ENCODE measurements around the gene TMEM179. TPM values are rescaled to one million over a fixed set of nuclear protein-coding genes. Genes with fewer than 3 reads are reported as not detected.

The TMEM179 gene
- total RNA-seq, 4 donors from 2014 or later = not detected

DNA sequence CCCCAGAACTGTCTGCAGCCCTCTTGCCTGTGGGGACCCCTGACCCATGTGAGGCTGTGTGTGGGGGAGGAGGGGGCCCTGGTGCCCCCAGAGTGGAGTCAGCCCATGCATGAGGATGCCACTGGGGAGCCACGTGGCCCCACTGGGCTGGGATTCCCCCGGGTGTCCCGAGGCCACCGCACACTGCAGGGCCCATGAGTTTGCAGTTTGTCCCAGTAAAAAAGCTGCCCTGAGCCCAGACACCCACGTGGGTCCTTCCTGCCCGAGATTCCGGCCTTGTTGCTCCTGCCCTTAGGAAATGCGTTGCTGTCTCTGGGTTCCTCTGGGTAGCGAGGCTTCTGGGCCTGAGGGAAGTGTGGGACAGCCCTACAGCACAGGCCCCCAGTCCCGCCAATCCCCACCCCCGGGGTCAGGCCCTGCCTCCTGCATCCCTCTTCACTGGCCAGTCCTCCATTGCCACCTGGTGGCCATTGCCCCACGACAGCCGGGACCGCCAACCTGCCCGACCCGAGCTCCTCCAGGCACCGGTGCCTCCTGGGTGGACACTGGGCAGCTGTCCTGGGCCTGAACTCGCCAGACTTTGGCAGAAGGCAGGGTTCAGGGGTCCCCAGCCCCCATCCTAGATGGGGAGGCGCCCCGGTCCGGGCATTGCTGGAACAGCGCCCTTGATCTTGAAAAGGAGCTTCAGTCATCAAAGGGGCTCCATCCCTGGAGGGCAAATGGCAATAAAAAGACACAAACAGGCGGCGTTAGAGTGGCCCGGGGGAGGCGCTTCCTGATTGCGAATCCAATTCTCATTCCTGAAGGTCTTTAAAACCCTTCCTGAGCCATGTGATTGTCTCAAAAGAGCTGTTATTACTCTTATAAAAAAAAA lies 40.6 kb downstream of the TMEM179 start:
- TF ChIP-seq, protein P1, sequence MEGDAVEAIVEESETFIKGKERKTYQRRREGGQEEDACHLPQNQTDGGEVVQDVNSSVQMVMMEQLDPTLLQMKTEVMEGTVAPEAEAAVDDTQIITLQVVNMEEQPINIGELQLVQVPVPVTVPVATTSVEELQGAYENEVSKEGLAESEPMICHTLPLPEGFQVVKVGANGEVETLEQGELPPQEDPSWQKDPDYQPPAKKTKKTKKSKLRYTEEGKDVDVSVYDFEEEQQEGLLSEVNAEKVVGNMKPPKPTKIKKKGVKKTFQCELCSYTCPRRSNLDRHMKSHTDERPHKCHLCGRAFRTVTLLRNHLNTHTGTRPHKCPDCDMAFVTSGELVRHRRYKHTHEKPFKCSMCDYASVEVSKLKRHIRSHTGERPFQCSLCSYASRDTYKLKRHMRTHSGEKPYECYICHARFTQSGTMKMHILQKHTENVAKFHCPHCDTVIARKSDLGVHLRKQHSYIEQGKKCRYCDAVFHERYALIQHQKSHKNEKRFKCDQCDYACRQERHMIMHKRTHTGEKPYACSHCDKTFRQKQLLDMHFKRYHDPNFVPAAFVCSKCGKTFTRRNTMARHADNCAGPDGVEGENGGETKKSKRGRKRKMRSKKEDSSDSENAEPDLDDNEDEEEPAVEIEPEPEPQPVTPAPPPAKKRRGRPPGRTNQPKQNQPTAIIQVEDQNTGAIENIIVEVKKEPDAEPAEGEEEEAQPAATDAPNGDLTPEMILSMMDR (IDR thresholded peaks at IDR 0.05; ENCODE audit: low read depth) = no peak

DNA sequence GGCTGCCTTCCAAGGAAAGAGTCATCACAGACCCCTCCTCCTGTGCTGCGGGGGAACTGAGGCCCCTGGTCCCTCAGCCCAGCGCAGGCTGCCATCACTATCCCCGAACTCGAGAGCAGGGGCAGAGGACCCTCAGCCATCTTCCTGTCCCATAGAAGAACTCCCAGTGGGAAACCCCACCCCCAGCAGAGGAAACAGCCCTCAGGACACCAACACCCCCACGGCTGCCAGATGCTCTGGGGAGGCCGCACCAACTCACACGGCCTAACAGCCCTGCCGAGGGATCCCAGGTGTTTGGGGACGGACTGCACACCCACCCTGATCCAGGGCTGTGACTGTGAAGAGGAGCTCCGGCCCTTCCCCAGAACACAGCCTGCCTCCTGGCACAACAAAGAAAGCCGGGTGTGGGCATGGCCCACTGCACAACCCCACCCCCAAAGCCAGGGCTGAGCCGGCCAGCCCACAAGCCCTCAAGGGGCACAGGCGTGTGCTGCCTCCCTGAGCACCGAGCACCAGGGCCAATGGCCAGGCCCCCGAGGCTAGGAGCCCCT lies 41.3 kb downstream of the TMEM179 start:
- TF ChIP-seq, protein P1 (IDR thresholded peaks at IDR 0.05; ENCODE audit: low read depth) = no peak

DNA sequence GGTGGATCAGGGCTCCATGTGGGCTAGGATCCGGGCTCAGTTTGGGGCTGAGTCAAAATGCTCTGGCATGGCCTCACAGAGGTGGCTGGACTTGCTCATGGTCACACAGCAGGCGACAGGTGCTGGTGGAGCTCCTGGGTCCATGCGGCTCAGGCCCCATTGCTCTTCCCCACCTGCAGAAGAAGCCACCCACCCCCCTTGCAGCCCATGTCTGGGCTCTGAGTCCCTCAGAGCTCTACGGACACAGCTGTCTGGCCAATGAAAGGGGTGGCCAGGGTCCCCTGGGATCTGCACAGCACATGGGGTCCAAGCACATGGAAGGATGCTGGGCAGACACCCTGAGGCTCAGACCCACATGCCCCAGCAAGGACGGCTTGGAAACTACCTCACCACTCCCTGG lies 42.0 kb downstream of the TMEM179 start:
- TF ChIP-seq, protein P1 (IDR thresholded peaks at IDR 0.05; ENCODE audit: low read depth) = no peak

DNA sequence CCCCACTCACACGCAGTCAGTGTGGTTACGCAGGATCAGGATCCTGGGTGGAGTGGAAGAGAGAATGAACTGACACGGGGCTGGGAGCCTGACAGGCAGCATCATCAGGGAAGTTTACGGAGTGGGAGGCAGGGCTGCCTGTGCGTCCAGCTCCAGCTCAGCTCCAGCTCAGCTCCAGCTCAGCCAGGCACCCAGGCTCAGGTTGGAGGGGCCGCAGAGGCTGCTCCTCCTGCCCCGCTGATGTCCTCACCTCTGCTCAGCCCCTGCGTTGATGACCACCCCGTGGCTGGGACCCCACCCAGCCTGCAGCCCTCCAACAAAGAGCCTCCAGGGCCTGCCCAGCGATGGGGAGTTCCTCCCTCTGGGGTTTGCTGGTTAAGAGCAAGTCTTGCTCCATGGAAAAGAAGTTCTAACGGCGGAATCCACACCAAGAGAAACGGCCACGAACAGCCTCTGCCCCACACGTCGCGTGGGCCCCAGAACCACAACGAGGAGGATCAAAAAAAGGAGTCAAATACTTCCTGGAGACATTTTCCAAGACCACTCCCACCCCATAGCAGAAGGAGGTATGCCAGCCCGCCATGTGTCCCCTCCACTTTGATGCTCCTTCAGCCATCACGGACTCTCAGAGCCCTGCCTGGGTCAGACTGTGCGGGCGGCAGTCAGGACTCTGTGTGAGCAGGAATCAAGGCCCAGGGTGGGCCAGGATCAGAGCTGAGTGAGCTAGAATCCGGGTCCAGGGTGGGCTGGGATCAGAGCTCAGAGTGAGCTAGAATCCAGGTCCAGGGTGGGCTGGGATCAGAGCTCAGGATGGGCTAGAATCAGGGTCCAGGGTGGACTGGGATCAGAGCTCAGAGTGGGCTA lies 42.7 kb downstream of the TMEM179 start:
- TF ChIP-seq, protein P1 (IDR thresholded peaks at IDR 0.05; ENCODE audit: low read depth) = no peak

DNA sequence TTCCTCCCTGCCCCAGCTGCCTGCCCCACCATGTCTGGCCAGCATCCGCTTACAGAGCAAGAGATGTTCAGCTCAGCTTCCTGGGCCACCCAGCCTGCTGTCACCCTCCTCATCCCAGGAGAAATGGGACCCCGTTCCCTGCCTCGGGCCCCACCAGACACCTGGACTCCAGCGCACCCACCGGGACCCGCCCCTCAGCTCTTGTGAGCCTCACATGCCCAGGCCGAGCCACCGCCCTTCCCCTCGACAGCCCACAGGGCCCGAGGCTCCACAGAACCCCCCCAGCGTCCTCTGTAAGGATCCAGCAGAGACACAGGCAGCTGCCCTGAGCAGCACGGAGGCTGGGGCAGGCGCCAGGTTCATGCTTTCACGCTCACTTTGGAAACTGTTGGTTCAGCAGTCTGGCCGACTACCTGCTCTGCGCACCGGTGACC lies 43.4 kb downstream of the TMEM179 start:
- TF ChIP-seq, protein P1 (IDR thresholded peaks at IDR 0.05; ENCODE audit: low read depth) = no peak

DNA sequence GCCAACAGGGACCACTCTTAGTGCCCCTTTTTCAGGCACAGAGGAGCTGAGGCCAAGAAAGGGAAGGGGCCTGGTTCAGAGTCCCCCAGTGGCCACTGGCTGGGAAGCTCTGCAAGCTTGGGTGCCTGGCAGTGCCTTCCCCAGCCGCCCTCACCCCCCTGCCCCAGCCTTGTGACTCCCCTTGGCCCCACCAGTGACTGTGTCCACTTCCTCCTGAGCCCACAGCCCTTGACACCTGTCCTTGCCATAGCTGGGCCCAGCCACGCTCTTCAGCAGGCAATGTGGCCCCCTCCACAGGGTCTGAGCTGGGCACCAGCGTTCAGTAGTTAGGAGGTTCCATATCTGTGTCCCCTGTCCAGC lies 44.0 kb downstream of the TMEM179 start:
- TF ChIP-seq, protein P1 (IDR thresholded peaks at IDR 0.05; ENCODE audit: low read depth) = no peak
